ENCODE results near the gene SLCO3A1. TPM values are rescaled to one million over a fixed set of nuclear protein-coding genes. Genes with fewer than 3 reads are reported as not detected.

SLCO3A1 gene
- total and polyA plus RNA-seq, 5 donors = 37.4 to 52.0 (median 45.0) TPM

- H3K27me3 ChIP-seq (ENCODE audit: control insufficient read depth, insufficient read depth) = no peaks in the 10 kb centered on the region
- intact Hi-C loops (cut with DNase I) = no loop called here
- no peak overlapping the region for H3K4me3 ChIP-seq (ENCODE audit: low read length)
- no peaks in the 10 kb centered on the region for H3K9me3 ChIP-seq (ENCODE audit: control insufficient read depth, low read length)
- DNase-seq = peak in 2 of 3 donors; percentile 70 to 75
- ATAC-seq = peak; percentile 55 to 65
- peak overlapping the region; percentile 45 for H3K27ac ChIP-seq (ENCODE audit: low read length)
- H3K4me1 ChIP-seq (ENCODE audit: control insufficient read depth, insufficient read depth, low read length) = peaks cover 3% of the 10 kb centered on the region
- WGBS = 66% methylated on average over 13 of the region's 13 CpGs
Observed at GRCh38 chr15:92142242-92143232, 289.0 kb downstream of the SLCO3A1 start.

- ATAC-seq = peak in 1 of 2 donors; percentile 49
- Histone ChIP-seq H3K4me1 (ENCODE audit: control insufficient read depth, insufficient read depth, low read length) (peaks cover 3% of the 10 kb centered on the region), H3K9me3 (ENCODE audit: control insufficient read depth, low read length) (no peaks in the 10 kb centered on the region), H3K27me3 (ENCODE audit: control insufficient read depth, insufficient read depth) (no peaks in the 10 kb centered on the region), H3K27ac (ENCODE audit: low read length) (no peak overlapping the region), H3K4me3 (ENCODE audit: low read length) (no peak overlapping the region)
- DNase-seq = peak in 1 of 3 donors; percentile 39
- WGBS = 94% methylated on average over 16 of the region's 16 CpGs
- intact Hi-C loops (cut with DNase I) = no loop called here
Observed at GRCh38 chr15:92143765-92144164, 290.3 kb downstream of the SLCO3A1 start.

GRCh38 chr15:92146511-92147150 is 293.1 kb downstream of the SLCO3A1 start:
- intact Hi-C loops (cut with DNase I) = no loop called here
- Histone ChIP-seq H3K27ac (ENCODE audit: low read length) (no peak overlapping the region), H3K4me1 (ENCODE audit: control insufficient read depth, insufficient read depth, low read length) (peaks cover 2% of the 10 kb centered on the region), H3K27me3 (ENCODE audit: control insufficient read depth, insufficient read depth) (no peaks in the 10 kb centered on the region), H3K4me3 (ENCODE audit: low read length) (no peak overlapping the region), H3K9me3 (ENCODE audit: control insufficient read depth, low read length) (no peaks in the 10 kb centered on the region)
- peak in 1 of 2 donors; percentile 10 for ATAC-seq
- WGBS = 69% methylated on average over 14 of the region's 14 CpGs
- DNase-seq = peak in 1 of 3 donors; percentile 26

- Histone ChIP-seq H3K9me3 (ENCODE audit: control insufficient read depth, low read length) (no peaks in the 10 kb centered on the region), H3K4me3 (ENCODE audit: low read length) (no peak overlapping the region), H3K4me1 (ENCODE audit: control insufficient read depth, insufficient read depth, low read length) (no peaks in the 10 kb centered on the region), H3K27ac (ENCODE audit: low read length) (no peak overlapping the region), H3K27me3 (ENCODE audit: control insufficient read depth, insufficient read depth) (no peaks in the 10 kb centered on the region)
- DNase-seq (no peak), ATAC-seq (no peak)
- WGBS = 92% methylated on average over 4 of the region's 4 CpGs
- intact Hi-C loops (cut with DNase I) = no loop called here
Observed at GRCh38 chr15:92149029-92149428, 295.5 kb downstream of the SLCO3A1 start.

GRCh38 chr15:92149465-92149864 is 296.0 kb downstream of the SLCO3A1 start:
- ATAC-seq (no peak), DNase-seq (no peak)
- intact Hi-C loops (cut with DNase I) = no loop called here
- H3K27ac ChIP-seq (ENCODE audit: low read length) = no peak overlapping the region
- H3K9me3 ChIP-seq (ENCODE audit: control insufficient read depth, low read length) = no peaks in the 10 kb centered on the region
- no peaks in the 10 kb centered on the region for H3K27me3 ChIP-seq (ENCODE audit: control insufficient read depth, insufficient read depth)
- WGBS = 78% methylated on average over 6 of the region's 6 CpGs
- H3K4me3 ChIP-seq (ENCODE audit: low read length) = no peak overlapping the region
- no peaks in the 10 kb centered on the region for H3K4me1 ChIP-seq (ENCODE audit: control insufficient read depth, insufficient read depth, low read length)

- Histone ChIP-seq H3K27ac (ENCODE audit: low read length) (no peak overlapping the region), H3K4me1 (ENCODE audit: control insufficient read depth, insufficient read depth, low read length) (no peaks in the 10 kb centered on the region), H3K9me3 (ENCODE audit: control insufficient read depth, low read length) (no peaks in the 10 kb centered on the region), H3K27me3 (ENCODE audit: control insufficient read depth, insufficient read depth) (no peaks in the 10 kb centered on the region), H3K4me3 (ENCODE audit: low read length) (no peak overlapping the region)
- intact Hi-C loops (cut with DNase I) = loop anchor here in 1 of 4 donors (10.0 kb wide), 1 partner anchor 46 kb away; no protein-coding TSS in a partner anchor
- ATAC-seq (no peak), DNase-seq (no peak)
- 87% methylated on average over 8 of the region's 8 CpGs for WGBS
Observed at GRCh38 chr15:92151168-92151567, 297.7 kb downstream of the SLCO3A1 start.

DNA sequence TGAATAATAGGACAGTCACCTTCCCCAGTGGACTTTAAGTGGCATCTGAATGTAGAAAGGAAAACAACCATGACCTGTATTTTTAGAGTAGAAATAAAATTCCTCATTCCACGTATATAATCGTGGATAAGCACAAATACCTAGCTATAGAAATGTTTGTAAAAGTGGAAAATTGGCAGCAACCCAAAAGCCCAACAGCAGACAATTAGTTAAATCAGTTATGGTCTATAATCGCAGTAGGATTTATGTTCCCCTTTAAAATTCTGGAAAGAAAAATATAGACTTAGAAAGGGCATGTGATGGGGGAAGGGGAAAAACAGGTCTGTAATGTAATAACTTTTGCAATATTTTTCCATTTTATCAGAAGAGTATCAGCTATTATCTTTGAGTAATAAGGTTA is 298.2 kb downstream of the SLCO3A1 start:
- ATAC-seq = no peak
- no peaks in the 10 kb centered on the region for H3K9me3 ChIP-seq (ENCODE audit: control insufficient read depth, low read length)
- H3K4me3 ChIP-seq (ENCODE audit: low read length) = no peak overlapping the region
- 46% methylated on average over 3 of the region's 3 CpGs for WGBS
- intact Hi-C loops (cut with DNase I) = loop anchor here in 1 of 4 donors (10.0 kb wide), 1 partner anchor 47 kb away; no protein-coding TSS in a partner anchor
- no peak for DNase-seq
- H3K27ac ChIP-seq (ENCODE audit: low read length) = no peak overlapping the region
- no peaks in the 10 kb centered on the region for H3K27me3 ChIP-seq (ENCODE audit: control insufficient read depth, insufficient read depth)
- H3K4me1 ChIP-seq (ENCODE audit: control insufficient read depth, insufficient read depth, low read length) = no peaks in the 10 kb centered on the region

DNA sequence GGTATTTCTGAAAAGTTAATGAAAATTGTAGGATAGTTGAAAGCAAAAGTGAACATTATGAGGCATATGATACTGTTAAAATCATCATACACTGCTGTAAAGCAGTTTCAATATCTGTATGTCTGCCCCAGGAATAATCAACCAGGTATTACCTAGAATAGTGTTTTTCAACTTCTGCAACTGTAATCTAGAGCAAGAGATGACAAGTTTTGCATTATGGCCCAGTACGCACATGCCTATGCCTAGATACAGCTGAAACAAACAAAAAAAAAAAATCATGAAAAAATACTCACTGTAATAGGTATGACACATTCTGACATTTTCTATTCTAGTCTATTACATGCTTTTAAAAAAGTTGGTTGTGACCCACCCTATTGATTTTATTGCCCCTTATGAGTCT is 299.5 kb downstream of the SLCO3A1 start:
- H3K4me3 ChIP-seq (ENCODE audit: low read length) = no peak overlapping the region
- 96% methylated on average over 1 of the region's 1 CpG for WGBS
- no peak for DNase-seq
- H3K4me1 ChIP-seq (ENCODE audit: control insufficient read depth, insufficient read depth, low read length) = no peaks in the 10 kb centered on the region
- no peaks in the 10 kb centered on the region for H3K27me3 ChIP-seq (ENCODE audit: control insufficient read depth, insufficient read depth)
- ATAC-seq = no peak
- no peaks in the 10 kb centered on the region for H3K9me3 ChIP-seq (ENCODE audit: control insufficient read depth, low read length)
- intact Hi-C loops (cut with DNase I) = loop anchor here in 1 of 4 donors (10.0 kb wide), 1 partner anchor 48 kb away; no protein-coding TSS in a partner anchor
- H3K27ac ChIP-seq (ENCODE audit: low read length) = no peak overlapping the region

- ATAC-seq (no peak), DNase-seq (no peak)
- Histone ChIP-seq H3K4me3 (ENCODE audit: low read length) (no peak overlapping the region), H3K27ac (ENCODE audit: low read length) (no peak overlapping the region), H3K4me1 (ENCODE audit: control insufficient read depth, insufficient read depth, low read length) (no peaks in the 10 kb centered on the region), H3K27me3 (ENCODE audit: control insufficient read depth, insufficient read depth) (no peaks in the 10 kb centered on the region), H3K9me3 (ENCODE audit: control insufficient read depth, low read length) (no peaks in the 10 kb centered on the region)
- intact Hi-C loops (cut with DNase I) = loop anchor here in 1 of 4 donors (10.0 kb wide), 1 partner anchor 49 kb away; no protein-coding TSS in a partner anchor
- WGBS = 74% methylated on average over 3 of the region's 3 CpGs
Observed at GRCh38 chr15:92153620-92154019, 300.1 kb downstream of the SLCO3A1 start.

DNA sequence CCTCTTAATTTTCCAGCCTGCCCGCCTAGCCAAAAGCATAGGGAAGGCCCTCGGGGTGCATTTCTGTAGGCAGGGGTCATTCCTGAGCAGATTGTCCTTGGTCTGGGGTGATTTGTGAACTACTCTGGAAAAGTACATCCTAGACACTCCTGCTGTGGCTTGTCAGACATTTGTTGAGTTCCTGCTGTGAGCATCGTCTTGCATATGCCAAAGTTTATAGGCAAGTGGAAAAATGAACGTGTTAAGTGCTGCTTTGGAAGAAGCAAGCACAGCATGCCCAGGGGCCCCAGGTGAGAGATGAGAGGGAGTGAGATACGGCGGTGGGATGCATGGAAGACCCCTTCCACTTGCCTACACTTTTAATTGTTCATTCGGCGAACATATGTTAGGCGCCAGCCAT is 302.4 kb downstream of the SLCO3A1 start:
- Histone ChIP-seq H3K27me3 (ENCODE audit: control insufficient read depth, insufficient read depth) (no peaks in the 10 kb centered on the region), H3K4me3 (ENCODE audit: low read length) (no peak overlapping the region), H3K9me3 (ENCODE audit: control insufficient read depth, low read length) (no peaks in the 10 kb centered on the region), H3K4me1 (ENCODE audit: control insufficient read depth, insufficient read depth, low read length) (no peaks in the 10 kb centered on the region), H3K27ac (ENCODE audit: low read length) (no peak overlapping the region)
- intact Hi-C loops (cut with DNase I) = loop anchor here in 1 of 4 donors (10.0 kb wide), 1 partner anchor 51 kb away; no protein-coding TSS in a partner anchor
- no peak for ATAC-seq
- DNase-seq = no peak
- 91% methylated on average over 9 of the region's 9 CpGs for WGBS

Measured in right cardiac atrium (tissue), 5 donors.